Forelimb muscle (tissue), 1 donor: ENCODE results near the gene BPIFB4. TPM values are rescaled to one million over a fixed set of nuclear protein-coding genes. Genes with fewer than 3 reads are reported as not detected.

Experiments
- DNase-seq: peaks from one replicate; pipeline ENCODE4 v3.0.0-alpha.2; 2013; ENCODE audit warnings: low read depth
- polyA plus RNA-seq: library from polyadenylated mRNA; unstranded; fragments of 120-200 nt; gene quantifications from one replicate; pipeline ENCODE4 v1.2.1, GENCODE V29; 2013; ENCODE audit not compliant: insufficient read length

The BPIFB4 gene
- polyA plus RNA-seq, 1 donor, result 0.29 TPM

GRCh38 chr20:33062105-33062824, 17.2 kb upstream of the BPIFB4 start:
- DNase-seq, result no peak

- no peak for DNase-seq
Measured at GRCh38 chr20:33062825-33063149, 16.7 kb upstream of the BPIFB4 start.

- no peak for DNase-seq
Measured at GRCh38 chr20:33063271-33063670, 16.2 kb upstream of the BPIFB4 start.

GRCh38 chr20:33064572-33065287, 14.7 kb upstream of the BPIFB4 start:
- no peak for DNase-seq

GRCh38 chr20:33065785-33066184, 13.7 kb upstream of the BPIFB4 start:
- no peak for DNase-seq

- DNase-seq, result no peak
Measured at GRCh38 chr20:33067806-33068205, 11.6 kb upstream of the BPIFB4 start.

GRCh38 chr20:33068251-33068939, 11.0 kb upstream of the BPIFB4 start:
- no peak for DNase-seq

- no peak for DNase-seq
Measured at GRCh38 chr20:33069673-33070072, 9.8 kb upstream of the BPIFB4 start.

- no peak for DNase-seq
Measured at GRCh38 chr20:33070111-33071053, 9.1 kb upstream of the BPIFB4 start.

GRCh38 chr20:33071198-33071597, 8.2 kb upstream of the BPIFB4 start:
- no peak for DNase-seq

- no peak for DNase-seq
Measured at GRCh38 chr20:33072362-33072761, 7.1 kb upstream of the BPIFB4 start.

GRCh38 chr20:33072813-33073212, 6.6 kb upstream of the BPIFB4 start:
- DNase-seq, result no peak

- no peak for DNase-seq
Measured at GRCh38 chr20:33074675-33075074, 4.8 kb upstream of the BPIFB4 start.

- DNase-seq, result no peak
Measured at GRCh38 chr20:33075281-33075680, 4.2 kb upstream of the BPIFB4 start.

GRCh38 chr20:33076662-33077372, 2.6 kb upstream of the BPIFB4 start:
- DNase-seq, result no peak

- DNase-seq, result no peak
Measured at GRCh38 chr20:33081411-33082154, 2.1 kb downstream of the BPIFB4 start.

- no peak for DNase-seq
Measured at GRCh38 chr20:33082546-33082945, 3.1 kb downstream of the BPIFB4 start.

GRCh38 chr20:33083544-33084340, 4.3 kb downstream of the BPIFB4 start:
- DNase-seq, result no peak

GRCh38 chr20:33084722-33085121, 5.3 kb downstream of the BPIFB4 start:
- DNase-seq, result no peak
